Smooth muscle cell (in vitro differentiated cells): ENCODE data around the gene MAPKAP1. TPM values are rescaled to one million over a fixed set of nuclear protein-coding genes. Genes with fewer than 3 reads are reported as not detected.

Experiments used
- DNase-seq: peaks from one replicate; lab custom pipeline; 2025; ENCODE audit not compliant: unreplicated experiment; lab: John Stamatoyannopoulos, UW
- H2AFZ ChIP-seq: fragments of 200-600 bp; sonication (generic); 2 replicates; pipeline ENCODE4 v1.6.0; 2016; ENCODE audit warnings: antibody characterized with exemption, low read depth, mild to moderate bottlenecking
- H3F3A ChIP-seq: fragments of 200-600 bp; sonication (generic); 2 replicates; pipeline ENCODE4 v1.6.0; 2017; ENCODE audit warnings: antibody characterized with exemption, low read depth
- H3K27ac ChIP-seq: fragments of 200-600 bp; sonication (generic); 2 replicates; pipeline ENCODE4 v1.5.1; 2016; ENCODE audit warnings: low read depth, mild to moderate bottlenecking
- H3K27me3 ChIP-seq: fragments of 200-600 bp; sonication (generic); 2 replicates; pipeline ENCODE4 v1.6.1; 2016; ENCODE audit warnings: low read depth, mild to moderate bottlenecking
- H3K36me3 ChIP-seq: fragments of 200-600 bp; sonication (generic); 2 replicates; pipeline ENCODE4 v1.5.1; 2016; ENCODE audit warnings: low read depth
- H3K4me1 ChIP-seq: fragments of 200-600 bp; sonication (generic); 2 replicates; pipeline ENCODE4 v1.5.1; 2016; ENCODE audit warnings: low read depth
- H3K4me2 ChIP-seq: fragments of 200-600 bp; sonication (generic); 2 replicates; pipeline ENCODE4 v1.6.0; 2016; ENCODE audit warnings: mild to moderate bottlenecking
- H3K4me3 ChIP-seq: fragments of 200-600 bp; sonication (generic); 2 replicates; pipeline ENCODE4 v1.5.1; 2016; ENCODE audit warnings: mild to moderate bottlenecking
- H3K79me2 ChIP-seq: fragments of 200-600 bp; sonication (generic); 2 replicates; pipeline ENCODE4 v1.6.0; 2016; ENCODE audit warnings: low read depth, mild to moderate bottlenecking
- H3K9ac ChIP-seq: fragments of 200-600 bp; sonication (generic); 2 replicates; pipeline ENCODE4 v1.6.0; 2016; ENCODE audit warnings: low read depth
- H3K9me3 ChIP-seq: fragments of 200-600 bp; sonication (generic); replicated peaks from 2 replicates; pipeline ENCODE4 v1.5.1; 2016; ENCODE audit warnings: low read depth
- H4K20me1 ChIP-seq: fragments of 200-600 bp; sonication (generic); 2 replicates; pipeline ENCODE4 v1.6.0; 2016; ENCODE audit warnings: low read depth
- WGBS: methylation state at CpG from one replicate; pipeline ENCODE4 v1.1.7; 2016; ENCODE audit warnings: low lambda C conversion rate; 5-methylcytosine and 5-hydroxymethylcytosine counted together
- polyA plus RNA-seq: library from polyadenylated mRNA; unstranded; fragments of >200 nt; fragmentation: Nextera tagmentation; extraction: Ambion mirVana; gene quantifications from 2 replicates; pipeline ENCODE4 v1.2.1, GENCODE V29; 2016
- total RNA-seq: library from RNA; depleted of rRNA; stranded (reverse); fragments of >200 nt; gene quantifications from 2 replicates; pipeline ENCODE4 v1.2.3, GENCODE V29; 2014
- TF ChIP-seq, protein P1 (sequence below): fragments of 200-600 bp; sonication (generic); IDR thresholded peaks from 2 replicates; pipeline ENCODE4 v1.5.1; 2017; ENCODE audit warnings: borderline replicate concordance, mild to moderate bottlenecking, antibody characterized with exemption; ENCODE audit not compliant: insufficient read depth, poor library complexity, severe bottlenecking

Gene MAPKAP1
- total and polyA plus RNA-seq, 2 experiments from 2014 or later = 50.1 to 74.5 TPM

DNA sequence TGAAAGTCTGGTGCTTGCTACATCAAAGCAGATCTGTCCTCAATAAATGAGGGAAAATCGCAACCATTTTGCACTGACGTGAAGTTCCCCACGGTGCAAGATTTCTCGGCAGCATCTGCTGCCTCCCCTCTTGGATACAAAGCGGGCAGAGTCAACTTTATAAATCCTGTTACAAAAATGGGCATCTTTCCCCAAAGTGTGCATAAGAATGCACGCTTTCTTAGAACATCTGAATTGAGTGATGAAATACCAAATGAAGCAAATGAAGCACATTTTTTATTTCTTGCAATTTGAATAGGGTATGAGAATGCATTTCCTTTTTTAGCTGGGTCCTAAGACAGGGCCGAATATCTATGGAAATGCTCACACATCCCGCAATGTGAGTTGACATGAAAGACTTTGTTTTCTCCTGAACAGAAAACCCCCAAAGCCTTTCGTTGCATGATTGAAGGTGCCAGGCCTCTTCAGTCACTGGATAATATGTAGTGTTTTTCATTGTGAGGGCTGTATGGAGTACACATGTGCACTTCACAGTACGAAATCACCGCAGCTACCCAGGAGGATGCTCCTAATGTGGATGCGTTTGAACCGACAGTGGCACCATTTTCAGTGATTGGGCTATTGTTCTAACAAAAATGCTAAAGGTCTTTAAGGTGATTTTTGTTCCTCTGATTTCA lies 19.6 kb upstream of the MAPKAP1 start:
- H3K36me3 ChIP-seq = no peaks in the 10 kb centered on the region
- H3K27me3 ChIP-seq = peaks cover 11% of the 10 kb centered on the region
- no peak overlapping the region for H3K9ac ChIP-seq
- WGBS = 89% methylated on average over 13 of the region's 13 CpGs
- H3K4me2 ChIP-seq = no peak overlapping the region
- no peaks in the 10 kb centered on the region for H3F3A ChIP-seq
- DNase-seq = no peak
- TF ChIP-seq, protein P1, sequence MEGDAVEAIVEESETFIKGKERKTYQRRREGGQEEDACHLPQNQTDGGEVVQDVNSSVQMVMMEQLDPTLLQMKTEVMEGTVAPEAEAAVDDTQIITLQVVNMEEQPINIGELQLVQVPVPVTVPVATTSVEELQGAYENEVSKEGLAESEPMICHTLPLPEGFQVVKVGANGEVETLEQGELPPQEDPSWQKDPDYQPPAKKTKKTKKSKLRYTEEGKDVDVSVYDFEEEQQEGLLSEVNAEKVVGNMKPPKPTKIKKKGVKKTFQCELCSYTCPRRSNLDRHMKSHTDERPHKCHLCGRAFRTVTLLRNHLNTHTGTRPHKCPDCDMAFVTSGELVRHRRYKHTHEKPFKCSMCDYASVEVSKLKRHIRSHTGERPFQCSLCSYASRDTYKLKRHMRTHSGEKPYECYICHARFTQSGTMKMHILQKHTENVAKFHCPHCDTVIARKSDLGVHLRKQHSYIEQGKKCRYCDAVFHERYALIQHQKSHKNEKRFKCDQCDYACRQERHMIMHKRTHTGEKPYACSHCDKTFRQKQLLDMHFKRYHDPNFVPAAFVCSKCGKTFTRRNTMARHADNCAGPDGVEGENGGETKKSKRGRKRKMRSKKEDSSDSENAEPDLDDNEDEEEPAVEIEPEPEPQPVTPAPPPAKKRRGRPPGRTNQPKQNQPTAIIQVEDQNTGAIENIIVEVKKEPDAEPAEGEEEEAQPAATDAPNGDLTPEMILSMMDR = no peak
- H2AFZ ChIP-seq = no peak overlapping the region
- no peaks in the 10 kb centered on the region for H3K9me3 ChIP-seq
- no peaks in the 10 kb centered on the region for H3K4me1 ChIP-seq
- no peaks in the 10 kb centered on the region for H3K79me2 ChIP-seq
- no peak overlapping the region for H3K27ac ChIP-seq
- no peak overlapping the region for H3K4me3 ChIP-seq
- H4K20me1 ChIP-seq = no peaks in the 10 kb centered on the region

DNA sequence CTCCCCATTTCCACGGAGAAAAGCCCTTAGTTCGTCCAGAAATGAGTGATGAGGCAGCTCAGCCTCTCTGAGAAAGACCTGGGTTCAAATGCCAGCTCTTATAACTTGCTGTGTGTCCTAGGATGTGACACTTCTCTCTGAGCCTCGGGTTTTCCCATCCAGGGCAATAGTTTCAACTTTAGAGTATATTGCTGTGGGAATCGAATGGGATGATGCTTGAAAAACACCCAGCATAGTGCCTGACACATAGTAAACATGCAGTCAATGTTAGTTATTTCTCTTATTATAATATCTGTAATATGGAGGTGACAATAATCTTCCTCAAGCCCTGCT lies 430 bp upstream of the MAPKAP1 start:
- no peaks in the 10 kb centered on the region for H3K9me3 ChIP-seq
- H3K27me3 ChIP-seq = no peaks in the 10 kb centered on the region
- H4K20me1 ChIP-seq = peaks cover 7% of the 10 kb centered on the region
- peak overlapping the region; percentile 99 for H2AFZ ChIP-seq
- WGBS = 33% methylated on average over 4 of the region's 4 CpGs
- H3K36me3 ChIP-seq = no peaks in the 10 kb centered on the region
- peak overlapping the region; percentile 95 for H3K4me2 ChIP-seq
- H3K9ac ChIP-seq = no peak overlapping the region
- peak overlapping the region; percentile 61 for H3K27ac ChIP-seq
- no peak for DNase-seq
- H3K4me1 ChIP-seq = peaks cover 17% of the 10 kb centered on the region
- H3K4me3 ChIP-seq = peak overlapping the region; percentile 83
- no peaks in the 10 kb centered on the region for H3F3A ChIP-seq
- TF ChIP-seq, protein P1 = no peak
- peaks cover 44% of the 10 kb centered on the region for H3K79me2 ChIP-seq

DNA sequence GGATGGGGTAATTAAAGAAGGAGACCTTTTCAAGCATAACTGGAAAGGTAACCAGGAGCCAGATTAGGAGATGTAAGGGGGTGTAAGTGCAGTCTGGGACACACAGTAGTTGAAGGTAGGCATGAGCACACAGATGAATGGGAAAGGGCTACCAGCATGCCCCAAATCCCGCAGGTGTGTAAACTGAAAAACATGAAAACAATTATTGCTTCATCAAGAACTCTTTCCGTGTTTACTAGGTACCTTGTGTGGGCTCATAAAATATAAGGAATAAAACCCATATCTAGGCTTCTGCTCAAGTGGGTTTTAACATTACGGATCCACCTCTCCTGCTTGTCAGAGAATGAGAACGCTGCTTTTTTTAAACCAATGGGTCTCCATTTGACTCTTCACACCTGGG lies 1.1 kb downstream of the MAPKAP1 start:
- Histone ChIP-seq H3K4me3 (peak overlapping the region; percentile 83), H3K4me2 (peak overlapping the region; percentile 95), H3K4me1 (peaks cover 22% of the 10 kb centered on the region), H3K79me2 (peaks cover 59% of the 10 kb centered on the region), H3K36me3 (no peaks in the 10 kb centered on the region), H3K27ac (no peak overlapping the region), H3K9me3 (no peaks in the 10 kb centered on the region), H4K20me1 (peaks cover 22% of the 10 kb centered on the region), H2AFZ (no peak overlapping the region), H3K27me3 (no peaks in the 10 kb centered on the region), H3K9ac (peak overlapping the region; percentile 91), H3F3A (no peaks in the 10 kb centered on the region)
- TF ChIP-seq, protein P1 = no peak
- 71% methylated on average over 4 of the region's 4 CpGs for WGBS
- no peak for DNase-seq

DNA sequence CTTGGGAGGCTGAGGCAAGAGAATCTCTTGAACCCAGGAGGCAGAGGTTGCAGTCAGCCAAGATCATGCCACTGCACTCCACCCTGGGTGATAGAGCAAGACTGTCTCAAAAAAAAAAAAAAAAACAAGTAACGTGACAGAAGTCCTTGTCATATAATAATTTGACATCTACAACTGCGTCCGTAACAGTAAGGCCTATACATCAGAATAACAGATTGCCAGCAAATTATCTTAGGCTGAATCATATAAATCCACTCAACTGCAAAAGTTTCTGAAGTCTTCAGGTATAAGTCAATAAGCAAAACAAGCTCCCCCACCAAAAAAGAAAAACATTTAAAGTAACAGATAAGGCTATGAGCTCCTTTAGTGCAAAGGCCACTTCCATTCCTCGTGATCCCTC lies 3.3 kb downstream of the MAPKAP1 start:
- DNase-seq = no peak
- H2AFZ ChIP-seq = no peak overlapping the region
- H3K79me2 ChIP-seq = peaks cover 82% of the 10 kb centered on the region
- no peaks in the 10 kb centered on the region for H3K36me3 ChIP-seq
- no peak overlapping the region for H3K9ac ChIP-seq
- peaks cover 45% of the 10 kb centered on the region for H4K20me1 ChIP-seq
- no peaks in the 10 kb centered on the region for H3K9me3 ChIP-seq
- H3K27me3 ChIP-seq = no peaks in the 10 kb centered on the region
- no peak overlapping the region for H3K27ac ChIP-seq
- no peaks in the 10 kb centered on the region for H3F3A ChIP-seq
- peaks cover 24% of the 10 kb centered on the region for H3K4me1 ChIP-seq
- no peak overlapping the region for H3K4me2 ChIP-seq
- TF ChIP-seq, protein P1 = no peak
- H3K4me3 ChIP-seq = no peak overlapping the region
- WGBS = 94% methylated on average over 4 of the region's 4 CpGs
